COR-L47 (cell line): ENCODE results near the gene OR2T4.

Experiments
- DNase-seq: peaks from one replicate; lab custom pipeline; 2025; lab: John Stamatoyannopoulos, UW

The OR2T4 gene, protein sequence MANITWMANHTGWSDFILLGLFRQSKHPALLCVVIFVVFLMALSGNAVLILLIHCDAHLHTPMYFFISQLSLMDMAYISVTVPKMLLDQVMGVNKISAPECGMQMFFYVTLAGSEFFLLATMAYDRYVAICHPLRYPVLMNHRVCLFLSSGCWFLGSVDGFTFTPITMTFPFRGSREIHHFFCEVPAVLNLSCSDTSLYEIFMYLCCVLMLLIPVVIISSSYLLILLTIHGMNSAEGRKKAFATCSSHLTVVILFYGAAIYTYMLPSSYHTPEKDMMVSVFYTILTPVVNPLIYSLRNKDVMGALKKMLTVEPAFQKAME

DNA sequence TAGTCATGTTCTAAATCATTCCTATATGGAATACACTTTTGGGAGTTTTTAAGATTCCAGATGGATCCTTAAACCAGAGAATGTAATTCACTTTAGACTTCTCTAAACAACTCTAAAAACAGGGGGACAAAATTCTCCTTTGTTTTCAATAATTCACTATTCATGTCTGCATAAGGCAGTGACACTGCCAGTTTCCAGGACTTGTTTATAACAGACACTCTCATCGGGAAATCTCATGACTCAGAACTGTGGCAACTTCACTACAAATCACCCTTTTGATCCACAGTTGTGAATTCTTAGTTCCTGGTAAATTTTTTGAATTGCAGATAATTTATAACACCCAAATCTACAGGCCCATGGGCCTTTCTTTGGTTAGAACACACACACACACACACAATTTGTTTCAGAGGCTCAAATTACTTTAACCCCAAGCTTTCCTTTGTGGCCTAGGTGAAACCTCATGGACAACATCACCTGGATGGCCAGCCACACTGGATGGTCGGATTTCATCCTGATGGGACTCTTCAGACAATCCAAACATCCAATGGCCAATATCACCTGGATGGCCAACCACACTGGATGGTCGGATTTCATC lies at the start of gene OR2T4:
Gene OR2T4, plus strand, starts transcription at position 545 of the 595 bp plus-strand sequence. Its CDS starts 0 bp downstream, at position 545.
- DNase-seq = no peak

GRCh38 chr1:248316796-248317195 lies 44.7 kb upstream of the OR2T4 start:
- DNase-seq = no peak

DNA sequence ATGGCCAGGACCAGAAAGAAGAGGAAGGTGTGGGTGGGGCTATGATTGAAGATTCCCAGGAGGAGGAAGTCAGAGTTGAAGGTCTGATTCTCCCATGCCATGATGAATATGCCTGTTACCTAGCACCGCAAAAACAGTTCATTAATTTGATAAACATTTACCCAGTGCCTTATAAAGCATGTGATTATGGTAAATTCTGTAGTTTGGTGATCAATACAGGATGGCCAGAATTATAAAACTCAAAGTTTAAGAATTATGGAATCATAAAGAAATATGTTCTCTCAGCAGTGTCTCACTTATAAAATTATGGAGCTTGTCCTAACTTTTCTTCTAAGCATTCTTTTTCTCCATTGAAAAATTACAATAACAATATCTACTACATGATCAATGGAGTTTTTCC lies 37.0 kb upstream of the OR2T4 start, which contains the start of gene OR2M7:
Gene OR2M7, minus strand, starts transcription at position 101 of the 400 bp plus-strand sequence. Its CDS starts 0 bp downstream, at position 101.
- DNase-seq = no peak

DNA sequence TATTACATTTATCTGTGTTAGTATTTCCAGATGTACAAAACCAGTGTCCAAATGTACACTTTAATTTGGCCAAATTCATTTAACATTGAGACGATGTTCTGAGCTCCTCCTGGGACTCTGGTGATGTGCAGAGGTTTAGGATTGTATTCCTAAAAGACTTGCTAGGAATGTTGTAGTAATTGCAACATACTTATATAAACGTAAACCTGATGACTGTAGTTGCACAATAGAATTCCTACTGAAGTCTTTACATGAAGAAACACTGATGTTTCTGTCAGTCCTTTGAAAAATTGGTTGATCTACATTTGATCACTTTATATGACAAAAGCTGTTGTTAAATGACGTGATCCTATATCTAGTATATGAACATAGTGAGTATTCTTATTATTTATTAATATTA lies 18.0 kb upstream of the OR2T4 start:
- DNase-seq = no peak

GRCh38 chr1:248348475-248348874 lies 13.0 kb upstream of the OR2T4 start, which contains the start of gene OR14C36:
OR14C36 (plus strand) TSS chr1:248348775; CDS start chr1:248348775, 0 bp downstream.
- no peak for DNase-seq

DNA sequence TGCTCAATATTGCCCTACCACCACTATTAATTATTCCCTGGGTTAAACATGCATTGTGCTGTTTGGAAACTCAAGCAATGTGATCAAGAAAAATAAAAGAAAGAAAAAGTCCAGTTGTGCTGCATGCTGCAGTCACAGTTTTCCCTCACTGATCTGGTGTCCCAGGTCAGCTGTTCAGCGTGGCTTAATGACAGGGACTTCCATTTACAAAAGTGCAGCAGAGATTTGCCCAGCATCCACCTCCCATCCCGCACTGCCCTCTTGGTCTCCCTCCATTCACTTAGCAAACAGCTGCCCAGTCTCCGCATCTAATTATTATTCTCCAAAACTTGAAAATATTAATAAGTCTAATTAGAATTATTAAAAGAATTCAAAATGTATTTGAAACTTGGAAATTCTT lies 2.0 kb upstream of the OR2T4 start:
- no peak for DNase-seq

GRCh38 chr1:248366609-248367008 lies 5.1 kb downstream of the OR2T4 start:
- DNase-seq = no peak

DNA sequence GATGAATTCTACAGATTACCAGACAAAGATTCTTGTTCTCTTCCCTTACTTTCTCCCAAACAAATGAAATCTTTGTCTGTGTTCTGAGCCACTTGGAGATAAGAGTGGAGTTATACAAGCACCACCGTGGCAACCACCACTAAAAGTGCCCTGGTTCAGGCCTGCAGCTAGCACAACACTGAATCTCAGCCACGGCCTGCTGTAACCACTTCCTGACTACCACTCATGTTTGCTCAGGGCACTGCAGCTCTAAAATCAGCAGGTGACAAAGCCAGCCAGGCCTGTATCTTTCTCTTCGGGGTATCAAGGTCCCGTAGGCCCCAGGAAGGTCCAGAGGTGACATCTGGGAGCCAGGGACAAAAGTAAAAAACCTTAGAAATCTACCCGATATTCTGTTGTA lies 10.9 kb downstream of the OR2T4 start:
- no peak for DNase-seq

- no peak for DNase-seq
Observed at GRCh38 chr1:248373761-248374160, 12.3 kb downstream of the OR2T4 start.

GRCh38 chr1:248375446-248375845 lies 14.0 kb downstream of the OR2T4 start, which contains the start of gene OR2T6:
OR2T6 (plus strand) TSS chr1:248375746; CDS start chr1:248387609, 11,863 bp downstream.
- no peak for DNase-seq

GRCh38 chr1:248376916-248377315 lies 15.5 kb downstream of the OR2T4 start:
- no peak for DNase-seq

DNA sequence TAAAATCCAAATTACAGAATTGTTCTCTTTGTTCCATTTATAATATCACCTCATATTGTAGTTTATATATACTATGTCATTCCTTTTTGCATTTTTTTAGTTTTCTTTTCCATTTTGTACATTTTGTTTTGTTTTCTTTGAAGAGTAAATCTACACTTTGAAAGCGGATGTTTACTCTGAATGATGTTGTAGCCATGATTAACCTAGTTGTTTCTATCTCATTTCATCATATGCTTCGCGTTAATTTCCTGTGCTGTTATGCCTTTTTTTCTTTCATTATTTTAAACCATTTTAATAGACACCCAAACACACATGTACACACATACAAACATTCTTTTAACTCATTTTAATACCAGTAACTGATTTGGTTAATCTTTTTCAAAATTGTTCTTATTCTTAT lies 19.4 kb downstream of the OR2T4 start:
- DNase-seq = no peak

DNA sequence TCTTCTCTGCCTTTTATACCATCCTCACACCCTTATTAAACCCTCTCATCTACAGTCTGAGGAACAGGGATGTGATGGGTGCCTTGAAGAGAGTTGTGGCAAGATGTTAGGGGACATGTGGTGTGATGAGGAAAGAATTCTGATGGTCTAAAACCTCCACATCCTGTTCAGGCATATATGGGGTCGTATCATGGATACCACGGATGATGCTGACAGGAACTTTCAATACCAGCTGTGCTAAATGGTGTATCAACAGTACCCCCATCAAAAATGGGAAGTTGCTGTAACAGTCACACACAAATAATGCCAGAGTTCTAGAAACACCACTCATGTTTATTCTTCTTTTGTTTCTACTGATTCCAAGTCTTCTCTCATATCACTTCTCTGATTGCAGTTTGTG lies 27.0 kb downstream of the OR2T4 start:
- no peak for DNase-seq

DNA sequence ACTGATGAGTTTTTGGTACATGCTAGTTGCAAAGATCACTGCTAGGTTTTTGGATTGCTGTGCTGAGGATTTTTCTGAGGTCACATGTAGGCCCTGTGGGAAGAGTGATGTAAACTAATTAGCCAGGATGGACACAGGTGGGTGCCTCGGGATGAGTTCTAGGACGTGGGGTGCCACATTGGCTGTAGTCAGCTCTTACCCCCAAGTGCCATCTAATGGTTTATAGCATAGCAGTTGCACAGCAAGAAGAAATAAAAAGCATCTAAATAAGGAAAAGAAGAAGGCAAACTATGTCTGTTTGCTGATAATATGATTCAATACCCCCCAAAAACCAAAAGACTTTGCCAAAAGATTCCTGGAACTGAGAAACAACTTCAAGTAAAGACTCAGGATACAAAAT lies 31.6 kb downstream of the OR2T4 start:
- DNase-seq = no peak

GRCh38 chr1:248402748-248403147 lies 41.3 kb downstream of the OR2T4 start, which contains the start of gene OR2T1:
OR2T1 (plus strand) TSS chr1:248403048; CDS start chr1:248406148, 3,100 bp downstream.
- no peak for DNase-seq

- no peak for DNase-seq
Observed at GRCh38 chr1:248404024-248404423, 42.6 kb downstream of the OR2T4 start.

DNA sequence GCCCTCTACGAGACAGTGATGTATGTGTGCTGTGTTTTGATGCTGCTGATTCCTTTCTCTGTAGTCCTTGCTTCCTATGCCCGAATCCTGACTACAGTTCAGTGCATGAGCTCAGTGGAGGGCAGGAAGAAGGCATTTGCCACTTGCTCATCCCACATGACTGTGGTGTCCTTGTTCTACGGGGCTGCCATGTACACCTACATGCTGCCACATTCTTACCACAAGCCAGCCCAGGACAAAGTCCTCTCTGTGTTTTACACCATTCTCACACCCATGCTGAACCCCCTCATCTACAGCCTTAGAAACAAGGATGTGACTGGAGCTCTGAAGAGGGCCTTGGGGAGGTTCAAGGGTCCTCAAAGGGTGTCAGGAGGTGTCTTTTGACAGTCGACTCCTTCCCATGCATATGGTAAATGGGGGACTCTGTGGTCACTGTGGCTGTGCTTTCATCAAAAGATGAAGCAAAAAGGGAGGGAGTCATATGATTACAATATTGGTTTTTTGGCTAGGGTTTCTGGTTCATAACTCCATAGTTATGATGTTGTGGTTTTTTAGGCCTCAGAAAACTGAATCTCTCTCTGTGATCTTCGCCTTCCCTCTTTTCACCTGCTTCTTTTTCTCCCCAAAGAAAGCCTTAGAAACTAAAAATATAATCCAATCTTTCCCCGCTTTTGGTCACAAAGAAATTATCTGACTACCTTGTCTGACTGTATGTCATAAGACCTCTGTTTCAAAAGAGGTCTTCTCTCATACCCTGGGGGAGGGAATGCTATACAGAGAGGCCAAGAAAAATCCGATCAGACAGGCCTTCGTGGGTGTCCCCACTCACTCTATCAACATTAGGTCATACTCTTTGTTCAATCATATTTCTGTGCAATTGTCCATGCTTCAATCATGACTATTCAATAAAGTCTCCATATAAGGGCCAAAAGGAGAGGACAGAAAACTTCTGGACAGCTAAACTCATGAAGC lies 45.5 kb downstream of the OR2T4 start:
- DNase-seq = no peak
